GM12878 (cell line): ENCODE results near the gene NUAK2. TPM values are rescaled to one million over a fixed set of nuclear protein-coding genes. Genes with fewer than 3 reads are reported as not detected.
A peak's percentile ranks its signal among the peaks of the same experiment; 100 is the strongest.

ENCODE experiments used
- ATAC-seq: fragments of 200-7000 bp; cut with Tn5 transposase; 3 replicates; pipeline ENCODE4 v1.9.1; 2020; ENCODE audit warnings: mild to moderate bottlenecking, moderate library complexity
- BruUV-seq: library from RNA; stranded (reverse); fragments of 400-500 nt; replicated peaks from 2 replicates; lab custom pipeline; 2021; lab: Mats Ljungman, UMichigan
- CTCF ChIA-PET: fragments of 300-600 bp; sonication (Branson Sonifier 250); formaldehyde crosslinking; extraction: SDS; loops from one replicate; lab custom pipeline; 2021; ENCODE audit warnings: inconsistent platforms; lab: Yijun Ruan, JAX
- POLR2A ChIA-PET: fragments of 350-600 bp; formaldehyde crosslinking; extraction: SDS; loops from one replicate; lab custom pipeline; 2021; ENCODE audit warnings: inconsistent platforms; lab: Charles Lee
- RAD21 ChIA-PET: fragments of 300-600 bp; sonication (Branson Sonifier 250); formaldehyde crosslinking; loops from one replicate; lab custom pipeline; 2023; ENCODE audit warnings: antibody characterized with exemption; ENCODE audit not compliant: unreplicated experiment; lab: Charles Lee
- SMC1A ChIA-PET: fragments of 300-600 bp; sonication (Branson Sonifier 250); formaldehyde crosslinking; loops from one replicate; lab custom pipeline; 2023; ENCODE audit not compliant: unreplicated experiment, uncharacterized antibody; lab: Charles Lee
- DNase-seq: peaks from one replicate; pipeline ENCODE4 v3.0.0-alpha.2; 2011; ENCODE audit warnings: low read depth, low spot score
- FAIRE-seq: peaks from 3 replicates; lab custom pipeline; 2011; peaks lifted over from hg19 to GRCh38; lab: Jason Lieb, UNC
- H2AFZ ChIP-seq: 2 replicates; pipeline ENCODE4 v1.6.0; 2011; ENCODE audit warnings: low read depth, low read length, control low read depth; ENCODE audit not compliant: control insufficient read depth
- H3K27ac ChIP-seq: 2 replicates; pipeline ENCODE4 v1.5.1; 2011; ENCODE audit warnings: control low read depth; ENCODE audit not compliant: control insufficient read depth, insufficient read depth
- H3K27me3 ChIP-seq, 2 experiments: replicated peaks in 1 of 2; 2 replicates each; pipeline versions ENCODE4 v1.6.0 to v1.6.1; 2011; ENCODE audit warnings: low read length in 1 of 2; ENCODE audit not compliant: control insufficient read depth in 2 of 2, insufficient read depth in 2 of 2
- H3K36me3 ChIP-seq, 2 experiments: 2 replicates each; pipeline ENCODE4 v1.5.1; 2011; ENCODE audit warnings: low read length in 1 of 2; ENCODE audit not compliant: control insufficient read depth in 2 of 2, insufficient read depth in 2 of 2
- H3K4me1 ChIP-seq: 2 replicates; pipeline ENCODE4 v1.6.1; 2011; ENCODE audit warnings: mild to moderate bottlenecking, low read length, moderate library complexity, mixed read lengths; ENCODE audit not compliant: control insufficient read depth, insufficient read depth
- H3K4me2 ChIP-seq: 2 replicates; pipeline ENCODE4 v1.6.0; 2011; ENCODE audit warnings: control low read depth; ENCODE audit not compliant: control insufficient read depth, insufficient read depth
- H3K4me3 ChIP-seq: fragments of 200-600 bp; sonication (generic); 2 replicates; pipeline ENCODE4 v1.5.1; 2016
- H3K79me2 ChIP-seq: 2 replicates; pipeline ENCODE4 v1.6.0; 2011; ENCODE audit warnings: low read length; ENCODE audit not compliant: control insufficient read depth, insufficient read depth
- H3K9ac ChIP-seq: 2 replicates; pipeline ENCODE4 v1.8.0; 2011; ENCODE audit warnings: low read length, control low read depth, mixed read lengths; ENCODE audit not compliant: control insufficient read depth, insufficient read depth
- H3K9me3 ChIP-seq: replicated peaks from 3 replicates; pipeline ENCODE4 v1.5.1; 2011; ENCODE audit warnings: mild to moderate bottlenecking, low read length; ENCODE audit not compliant: control insufficient read depth, insufficient read depth
- H4K20me1 ChIP-seq: 2 replicates; pipeline ENCODE4 v1.6.0; 2011; ENCODE audit not compliant: control insufficient read depth, insufficient read depth
- ASH2L ChIP-seq: fragments of 300-600, 200-600 bp; sonication (generic); IDR thresholded peaks from 2 replicates; pipeline ENCODE4 v1.6.1; 2017; ENCODE audit warnings: low read depth, mild to moderate bottlenecking, borderline replicate concordance
- BCLAF1 ChIP-seq: fragments of 450-650 bp; IDR thresholded peaks from 2 replicates; pipeline ENCODE4 v1.6.1; 2017; ENCODE audit warnings: antibody characterized with exemption, mild to moderate bottlenecking, moderate library complexity
- CHD1 ChIP-seq: IDR thresholded peaks from 2 replicates; pipeline ENCODE4 v1.6.1; 2012; ENCODE audit warnings: low read depth, low read length, improper control_type of control experiment
- CREM ChIP-seq: IDR thresholded peaks from 2 replicates; pipeline ENCODE4 v1.6.1; 2014; ENCODE audit warnings: antibody characterized with exemption, low read depth
- E2F8 ChIP-seq: fragments of 450-650 bp; IDR thresholded peaks from 2 replicates; pipeline ENCODE4 v1.6.1; 2018; ENCODE audit warnings: mild to moderate bottlenecking, low read depth, moderate library complexity; ENCODE audit not compliant: partially characterized antibody
- EED ChIP-seq: sonication (generic); IDR thresholded peaks from 2 replicates; pipeline ENCODE4 v1.6.1; 2016; ENCODE audit warnings: antibody characterized with exemption, low read depth
- IKZF2 ChIP-seq, 2 experiments: fragments of 450-650 bp; IDR thresholded peaks; 2 replicates each; pipeline ENCODE4 v1.6.1; 2017; ENCODE audit warnings: mild to moderate bottlenecking in 2 of 2, moderate library complexity in 2 of 2
- LARP7 ChIP-seq: fragments of 450-650 bp; IDR thresholded peaks from 2 replicates; pipeline ENCODE4 v1.6.1; 2017; ENCODE audit warnings: mild to moderate bottlenecking
- MTA3 ChIP-seq: IDR thresholded peaks from 2 replicates; pipeline ENCODE4 v1.6.1; 2012; ENCODE audit warnings: low read length, inconsistent platforms, borderline replicate concordance
- NBN ChIP-seq: fragments of 450-650 bp; IDR thresholded peaks from 2 replicates; pipeline ENCODE4 v1.6.1; 2016
- RAD21 ChIP-seq: IDR thresholded peaks from 2 replicates; pipeline ENCODE4 v1.6.1; 2011; ENCODE audit warnings: mild to moderate bottlenecking, low read depth, low read length, moderate library complexity; ENCODE audit not compliant: insufficient read depth
- RBBP5 ChIP-seq: fragments of 200-600 bp; sonication (generic); conservative IDR thresholded peaks from 2 replicates; pipeline ENCODE4 v1.6.1; 2016
- YBX1 ChIP-seq: fragments of 450-650 bp; IDR thresholded peaks from 2 replicates; pipeline ENCODE4 v1.6.1; 2016; ENCODE audit warnings: antibody characterized with exemption
- ZBTB11 ChIP-seq: fragments of 450-650 bp; formaldehyde crosslinking; IDR thresholded peaks from 2 replicates; pipeline ENCODE4 v1.5.0; 2022; ENCODE audit warnings: mild to moderate bottlenecking, missing genetic modification characterization
- WGBS: methylation state at CpG from one replicate; pipeline ENCODE4 v1.1.6; 2016; ENCODE audit warnings: low lambda C conversion rate; ENCODE audit not compliant: insufficient replicate concordance, insufficient coverage; ENCODE audit errors: missing lambda C conversion rate; 5-methylcytosine and 5-hydroxymethylcytosine counted together
- in situ Hi-C: fragments of 300-500 bp; cut with MboI; formaldehyde crosslinking; loops from 9 replicates; pipeline ENCODE4 v1.14.3; 2018; ENCODE audit warnings: mixed read lengths
- intact Hi-C: fragments of 100-400 bp; cut with micrococcal nuclease; formaldehyde crosslinking; loops from one replicate; pipeline ENCODE4 v1.14.2; 2022; ENCODE audit not compliant: unreplicated experiment
- polyA plus RNA-seq, 11 experiments: library from polyadenylated mRNA; depleted of rRNA in 4 of 11; unstranded in 6 of 11; stranded (reverse) in 5 of 11; fragments of >200 nt; fragmentation: Nextera tagmentation in 4 of 11; fragmentation: Illumina TruSeq in 1 of 11; extraction: Ambion mirVana in 4 of 11; extraction: Trizol in 1 of 11; gene quantifications; 1 replicate in 1 of 11; 2 replicates in 10 of 11; pipeline versions ENCODE4 v1.2.1 to v1.2.3, GENCODE V29; 2011 to 2016; ENCODE audit warnings: inconsistent platforms in 2 of 11, missing spikeins in 2 of 11, low read depth in 1 of 11
- total RNA-seq, 4 experiments: library from RNA; depleted of rRNA in 3 of 4; stranded (reverse); fragments of >200 nt in 3 of 4; fragmentation: Illumina TruSeq in 1 of 4; extraction: Trizol in 1 of 4; gene quantifications; 2 replicates each; pipeline versions ENCODE4 v1.2.1 to v1.2.3, GENCODE V29; 2013 to 2021

Gene NUAK2
- total and polyA plus RNA-seq, 10 of the 15 experiments (the other 5 are each of a cell fraction or from before 2014, with no cell fraction given) = 0.27 to 3.0 (median 1.2) TPM

- Histone ChIP-seq H3K4me1 (no peaks in the 10 kb centered on the region), H3K27me3 (peaks cover under 1 to 2% of the 10 kb centered on the region in 2 experiments; a peak in 2 of 4 replicates), H4K20me1 (peaks cover 4% of the 10 kb centered on the region), H3K27ac (no peak overlapping the region), H3K4me3 (no peak overlapping the region), H2AFZ (no peak overlapping the region), H3K79me2 (no peaks in the 10 kb centered on the region), H3K9ac (no peak overlapping the region), H3K36me3 (no peaks in the 10 kb centered on the region), H3K4me2 (no peak overlapping the region), H3K9me3 (no peaks in the 10 kb centered on the region)
- CTCF ChIA-PET = interaction anchor here (0.5 to 42.1 kb wide), 41 partner anchors 10 to 464 kb away, joined by 3 to 2333 read pairs (median 5); partner anchors contain the start of genes ELK4, NUAK2, RBBP5 and TMCC2
- RAD21 ChIA-PET = interaction anchor here (0.6 to 21.3 kb wide), 21 partner anchors 9 to 280 kb away, joined by 3 to 728 read pairs (median 3); partner anchors contain the start of genes NUAK2, RBBP5 and TMCC2
- no TSS peak for BruUV-seq
- ATAC-seq (peak; percentile 98), FAIRE-seq (peak; percentile 99), DNase-seq (no peak)
- in situ Hi-C loops (loop anchor here (5.0 kb wide), 1 partner anchor 279 kb away; no protein-coding TSS in a partner anchor), intact Hi-C loops (loop anchor here (1.0 to 5.0 kb wide), 5 partner anchors 28 to 281 kb away; no protein-coding TSS in a partner anchor)
- POLR2A ChIA-PET = interaction anchor here (0.6 to 7.0 kb wide), 8 partner anchors 10 to 193 kb away, joined by 3 to 75 read pairs (median 4); partner anchors contain the start of gene TMCC2
- WGBS = 38% methylated on average over 8 of the region's 8 CpGs
- SMC1A ChIA-PET = interaction anchor here (0.7 to 17.4 kb wide), 28 partner anchors 10 to 458 kb away, joined by 3 to 427 read pairs (median 4); partner anchors contain the start of genes DSTYK and TMCC2
- TF ChIP-seq ASH2L (no peak), NBN (0 out of 2 replicates have a peak, but pooled peaks have one; percentile 38), RBBP5 (no peak), E2F8 (no peak), MTA3 (no peak), ZBTB11 (CRISPR knock-in tag) (no peak), BCLAF1 (no peak), RAD21 (peak; percentile 99), LARP7 (0 out of 2 replicates have a peak, but pooled peaks have one; percentile 32), CHD1 (no peak), IKZF2 (IDR thresholded peaks at IDR 0.05) (peak in 1 of 2 experiments; percentile 30; a peak in 1 of 4 replicates), EED (no peak), YBX1 (no peak), CREM (no peak)
Measured at GRCh38 chr1:205255941-205256780, 65.4 kb downstream of the NUAK2 start.
